A673 (cell line): ENCODE data around the gene S100A3. TPM values are rescaled to one million over a fixed set of nuclear protein-coding genes. Genes with fewer than 3 reads are reported as not detected.

Source experiments
- BruUV-seq: library from RNA; stranded (reverse); fragments of 400-500 nt; replicated peaks from 2 replicates; lab custom pipeline; 2021; lab: Mats Ljungman, UMichigan
- CTCF ChIA-PET: fragments of 300-600 bp; sonication (Branson Sonifier 250); formaldehyde crosslinking; loops from one replicate; lab custom pipeline; 2022; ENCODE audit warnings: antibody characterized with exemption; lab: Charles Lee
- POLR2A ChIA-PET: fragments of 300-600 bp; sonication (Branson Sonifier 250); formaldehyde crosslinking; loops from one replicate; lab custom pipeline; 2022; ENCODE audit warnings: antibody characterized with exemption; ENCODE audit not compliant: low non-redundant PET; lab: Charles Lee
- DNase-seq: peaks from one replicate; pipeline ENCODE4 v3.0.0-alpha.2; 2015; ENCODE audit warnings: low spot score
- H3K27ac ChIP-seq: fragments of 200-600 bp; sonication (generic); 2 replicates; pipeline ENCODE4 v1.5.1; 2016; ENCODE audit warnings: mixed run types, low read depth, mild to moderate bottlenecking, mixed read lengths, antibody characterized with exemption, low read length; ENCODE audit not compliant: poor library complexity, severe bottlenecking
- H3K27me3 ChIP-seq: fragments of 200-600 bp; sonication (generic); replicated peaks from 2 replicates; pipeline ENCODE4 v1.6.1; 2017; ENCODE audit warnings: mixed run types, low read depth, mild to moderate bottlenecking, mixed read lengths, antibody characterized with exemption, low read length; ENCODE audit not compliant: insufficient read depth, poor library complexity
- H3K36me3 ChIP-seq: fragments of 200-600 bp; sonication (generic); 2 replicates; pipeline ENCODE4 v1.6.1; 2016; ENCODE audit warnings: mixed run types, mild to moderate bottlenecking, mixed read lengths, antibody characterized with exemption, low read length; ENCODE audit not compliant: insufficient read depth, poor library complexity, severe bottlenecking
- H3K4me1 ChIP-seq: fragments of 200-600 bp; sonication (generic); 2 replicates; pipeline ENCODE4 v1.6.1; 2017; ENCODE audit warnings: mixed run types, mild to moderate bottlenecking, mixed read lengths, antibody characterized with exemption, low read length; ENCODE audit not compliant: insufficient read depth, poor library complexity, severe bottlenecking
- H3K4me3 ChIP-seq: fragments of 200-600 bp; sonication (generic); 2 replicates; pipeline ENCODE4 v1.5.1; 2016; ENCODE audit warnings: low read depth, mixed run types, mild to moderate bottlenecking, mixed read lengths, low read length; ENCODE audit not compliant: poor library complexity, severe bottlenecking
- H3K9me3 ChIP-seq: fragments of 200-600 bp; sonication (generic); 2 replicates; pipeline ENCODE4 v1.6.1; 2016; ENCODE audit warnings: mixed run types, low read depth, mild to moderate bottlenecking, mixed read lengths, antibody characterized with exemption, low read length; ENCODE audit not compliant: poor library complexity, severe bottlenecking
- CTCF ChIP-seq: fragments of 300-800, 200-600 bp; sonication (generic); conservative IDR thresholded peaks from 2 replicates; pipeline ENCODE4 v1.5.1; 2017; ENCODE audit warnings: low read depth, mild to moderate bottlenecking, antibody characterized with exemption, low read length, moderate library complexity, mixed read lengths
- EZH2 ChIP-seq: fragments of 200-600 bp; sonication (generic); IDR thresholded peaks from 2 replicates; pipeline ENCODE4 v1.6.1; 2017; ENCODE audit warnings: borderline replicate concordance, low read depth, mild to moderate bottlenecking, mixed read lengths, antibody characterized with exemption, low read length; ENCODE audit not compliant: poor library complexity, severe bottlenecking
- intact Hi-C: fragments of 100-400 bp; cut with micrococcal nuclease; formaldehyde crosslinking; loops from one replicate; pipeline ENCODE4 v1.10.0; 2022; ENCODE audit not compliant: unreplicated experiment
- total RNA-seq: library from RNA; stranded (reverse); gene quantifications from 2 replicates; pipeline ENCODE4 v1.2.3, GENCODE V29; 2021

Gene S100A3
- total RNA-seq, 1 experiment from 2014 or later, result 0.99 TPM

GRCh38 chr1:153507926-153508583 lies 41.0 kb downstream of the S100A3 start:
- intact Hi-C loops, result no loop called here
- no peak for DNase-seq
- BruUV-seq, result no TSS peak
- no peaks in the 10 kb centered on the region for H3K9me3 ChIP-seq
- H3K27ac ChIP-seq, result no peak overlapping the region
- no peak overlapping the region for H3K4me3 ChIP-seq
- no peaks in the 10 kb centered on the region for H3K27me3 ChIP-seq
- no peaks in the 10 kb centered on the region for H3K36me3 ChIP-seq
- no peaks in the 10 kb centered on the region for H3K4me1 ChIP-seq
- ChIA-PET POLR2A (no interaction called here), CTCF (no interaction called here)
- no peak for TF ChIP-seq CTCF
- TF ChIP-seq EZH2, result no peak

GRCh38 chr1:153506831-153507413 lies 42.1 kb downstream of the S100A3 start:
- no peak overlapping the region for H3K27ac ChIP-seq
- DNase-seq, result no peak
- intact Hi-C loops, result no loop called here

GRCh38 chr1:153506386-153506785 lies 42.7 kb downstream of the S100A3 start:
- Histone ChIP-seq H3K27ac (no peak overlapping the region), H3K9me3 (no peaks in the 10 kb centered on the region), H3K4me1 (no peaks in the 10 kb centered on the region), H3K4me3 (no peak overlapping the region), H3K36me3 (no peaks in the 10 kb centered on the region), H3K27me3 (no peaks in the 10 kb centered on the region)
- CTCF ChIA-PET, result no interaction called here
- POLR2A ChIA-PET, result no interaction called here
- DNase-seq, result no peak
- no TSS peak for BruUV-seq
- intact Hi-C loops, result no loop called here
- TF ChIP-seq EZH2 (no peak), CTCF (no peak)

More at GRCh38 chr1:153506831-153507413, 42.1 kb downstream of the S100A3 start:
- no peaks in the 10 kb centered on the region for H3K27me3 ChIP-seq
- H3K36me3 ChIP-seq, result no peaks in the 10 kb centered on the region
- no peaks in the 10 kb centered on the region for H3K9me3 ChIP-seq
- no peak overlapping the region for H3K4me3 ChIP-seq
- BruUV-seq, result no TSS peak
- no peaks in the 10 kb centered on the region for H3K4me1 ChIP-seq
- CTCF ChIA-PET, result no interaction called here
- no peak for TF ChIP-seq EZH2
- no peak for TF ChIP-seq CTCF
- POLR2A ChIA-PET, result no interaction called here
